HepG2 (cell line): Measurements from ENCODE around the gene KIF17.

Experiments used
- CREB1 ChIP-seq, 2 experiments: fragments of 450-650 bp in 1 of 2; IDR thresholded peaks; 2 replicates each; pipeline ENCODE4 v1.6.1; 2016 to 2017; ENCODE audit warnings: control low read depth in 1 of 2, mild to moderate bottlenecking in 1 of 2, missing compliant biosample characterization in 1 of 2, missing genetic modification characterization in 1 of 2
- TCF12 ChIP-seq, 2 experiments: fragments of 450-650 bp in 1 of 2; sonication (generic) in 1 of 2; formaldehyde crosslinking in 1 of 2; IDR thresholded peaks; 2 replicates each; pipeline versions ENCODE4 v1.6.1 to v1.8.0; 2017 to 2022; ENCODE audit warnings: antibody characterized with exemption in 1 of 2, mild to moderate bottlenecking in 1 of 2, missing genetic modification reagents in 1 of 2, moderate library complexity in 1 of 2
- ZNF275 ChIP-seq: sonication (generic); formaldehyde crosslinking; IDR thresholded peaks from 2 replicates; pipeline ENCODE4 v1.8.0; 2022; ENCODE audit warnings: missing genetic modification reagents, mild to moderate bottlenecking, inconsistent platforms, borderline replicate concordance
- ZNF619 ChIP-seq: sonication (generic); formaldehyde crosslinking; IDR thresholded peaks from 2 replicates; pipeline ENCODE4 v1.4.0; 2020; ENCODE audit warnings: mild to moderate bottlenecking, missing genetic modification reagents

DNA sequence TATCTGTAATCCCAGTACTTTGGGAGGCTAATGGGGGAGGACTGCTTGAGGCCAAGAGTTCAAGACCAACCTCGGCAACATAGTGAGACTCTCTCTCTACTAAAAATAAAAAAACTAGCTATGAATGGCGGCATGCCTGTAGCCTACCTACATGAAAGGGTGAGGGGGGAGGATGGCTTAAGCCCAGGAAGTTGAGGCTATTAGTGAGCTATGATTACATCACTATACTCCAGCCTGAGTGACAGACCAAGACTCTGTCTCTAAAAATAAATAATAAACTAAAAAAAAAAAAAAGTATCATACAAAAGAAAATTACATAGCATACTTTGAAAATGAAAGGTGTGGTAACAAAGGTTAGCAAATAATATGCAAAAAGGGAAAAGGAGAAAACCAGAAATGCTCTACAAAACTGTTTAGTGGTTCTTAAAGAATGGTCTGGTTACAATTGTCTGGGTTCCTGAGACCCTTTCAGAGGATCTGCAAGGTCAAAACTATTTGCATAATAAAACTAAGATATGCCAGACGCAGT is 33.7 kb upstream of the KIF17 start:
- no peak for TF ChIP-seq ZNF275 (CRISPR knock-in tag)
- no peak for TF ChIP-seq ZNF619 (CRISPR knock-in tag)
- TF ChIP-seq CREB1 (IDR thresholded peaks at IDR 0.05), result no peak
- no peak for TF ChIP-seq CREB1 (CRISPR knock-in tag; IDR thresholded peaks at IDR 0.05)
- no peak for TF ChIP-seq TCF12 (IDR thresholded peaks at IDR 0.05)
- no peak for TF ChIP-seq TCF12 (CRISPR knock-in tag; IDR thresholded peaks at IDR 0.05)
